ENCODE results near the gene CAND1.

DNA sequence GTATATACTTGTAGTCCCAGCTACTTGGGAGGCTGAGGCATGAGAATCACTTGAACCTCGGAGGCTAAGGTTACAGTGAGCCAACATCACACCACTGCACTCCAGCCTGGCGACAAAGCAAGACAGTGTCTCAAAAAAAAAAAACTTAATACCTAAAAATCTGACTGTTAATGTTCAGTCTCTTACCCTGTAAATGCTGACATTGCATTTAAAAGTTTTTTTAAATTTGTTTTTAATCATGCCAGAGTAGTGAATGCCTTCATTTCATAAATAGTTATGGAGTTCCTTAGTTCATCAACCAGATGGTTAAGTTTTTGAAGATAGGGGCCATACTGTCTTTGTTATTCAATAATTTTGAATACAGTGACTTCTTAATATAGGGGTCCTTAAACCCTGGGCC, 21.2 kb downstream of the CAND1 start:
- TF ChIP-seq, protein P1, sequence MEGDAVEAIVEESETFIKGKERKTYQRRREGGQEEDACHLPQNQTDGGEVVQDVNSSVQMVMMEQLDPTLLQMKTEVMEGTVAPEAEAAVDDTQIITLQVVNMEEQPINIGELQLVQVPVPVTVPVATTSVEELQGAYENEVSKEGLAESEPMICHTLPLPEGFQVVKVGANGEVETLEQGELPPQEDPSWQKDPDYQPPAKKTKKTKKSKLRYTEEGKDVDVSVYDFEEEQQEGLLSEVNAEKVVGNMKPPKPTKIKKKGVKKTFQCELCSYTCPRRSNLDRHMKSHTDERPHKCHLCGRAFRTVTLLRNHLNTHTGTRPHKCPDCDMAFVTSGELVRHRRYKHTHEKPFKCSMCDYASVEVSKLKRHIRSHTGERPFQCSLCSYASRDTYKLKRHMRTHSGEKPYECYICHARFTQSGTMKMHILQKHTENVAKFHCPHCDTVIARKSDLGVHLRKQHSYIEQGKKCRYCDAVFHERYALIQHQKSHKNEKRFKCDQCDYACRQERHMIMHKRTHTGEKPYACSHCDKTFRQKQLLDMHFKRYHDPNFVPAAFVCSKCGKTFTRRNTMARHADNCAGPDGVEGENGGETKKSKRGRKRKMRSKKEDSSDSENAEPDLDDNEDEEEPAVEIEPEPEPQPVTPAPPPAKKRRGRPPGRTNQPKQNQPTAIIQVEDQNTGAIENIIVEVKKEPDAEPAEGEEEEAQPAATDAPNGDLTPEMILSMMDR (IDR thresholded peaks at IDR 0.05; ENCODE audit: low read length) = no peak
- no peak for TF ChIP-seq EZH2phosphoT487 (IDR thresholded peaks at IDR 0.05; ENCODE audit: low read length)
- TF ChIP-seq EZH2 (optimal IDR thresholded peaks at IDR 0.05; ENCODE audit: low read depth, low read length) = no peak
